ENCODE measurements around the gene PAQR9.

DNA sequence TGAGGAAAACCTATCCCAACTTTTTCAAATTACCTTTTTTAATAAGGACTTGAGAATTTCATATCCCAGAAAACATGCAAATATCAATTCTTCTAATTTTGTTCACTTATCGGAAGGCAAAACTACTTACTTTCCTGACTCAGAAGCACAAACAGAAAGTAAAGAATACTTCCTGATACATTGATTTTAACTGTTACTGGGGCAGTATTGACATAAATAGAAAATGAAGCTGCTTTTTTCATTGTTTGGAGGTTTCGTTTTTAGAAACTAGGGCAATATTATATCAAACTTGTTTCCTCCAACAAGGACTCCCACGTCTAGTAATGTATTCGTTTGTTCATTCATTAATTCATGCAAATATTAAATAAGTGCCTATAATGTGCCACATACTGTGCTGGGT, 19.1 kb downstream of the PAQR9 start:
- TF ChIP-seq, protein P1, sequence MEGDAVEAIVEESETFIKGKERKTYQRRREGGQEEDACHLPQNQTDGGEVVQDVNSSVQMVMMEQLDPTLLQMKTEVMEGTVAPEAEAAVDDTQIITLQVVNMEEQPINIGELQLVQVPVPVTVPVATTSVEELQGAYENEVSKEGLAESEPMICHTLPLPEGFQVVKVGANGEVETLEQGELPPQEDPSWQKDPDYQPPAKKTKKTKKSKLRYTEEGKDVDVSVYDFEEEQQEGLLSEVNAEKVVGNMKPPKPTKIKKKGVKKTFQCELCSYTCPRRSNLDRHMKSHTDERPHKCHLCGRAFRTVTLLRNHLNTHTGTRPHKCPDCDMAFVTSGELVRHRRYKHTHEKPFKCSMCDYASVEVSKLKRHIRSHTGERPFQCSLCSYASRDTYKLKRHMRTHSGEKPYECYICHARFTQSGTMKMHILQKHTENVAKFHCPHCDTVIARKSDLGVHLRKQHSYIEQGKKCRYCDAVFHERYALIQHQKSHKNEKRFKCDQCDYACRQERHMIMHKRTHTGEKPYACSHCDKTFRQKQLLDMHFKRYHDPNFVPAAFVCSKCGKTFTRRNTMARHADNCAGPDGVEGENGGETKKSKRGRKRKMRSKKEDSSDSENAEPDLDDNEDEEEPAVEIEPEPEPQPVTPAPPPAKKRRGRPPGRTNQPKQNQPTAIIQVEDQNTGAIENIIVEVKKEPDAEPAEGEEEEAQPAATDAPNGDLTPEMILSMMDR (conservative IDR thresholded peaks at IDR 0.05; ENCODE audit: low read length) = no peak
- TF ChIP-seq EZH2phosphoT487 (IDR thresholded peaks at IDR 0.05; ENCODE audit: borderline replicate concordance, low read depth, low read length) = no peak
